Panc1 (cell line): ENCODE results near the gene RAP1B. TPM values are rescaled to one million over a fixed set of nuclear protein-coding genes. Genes with fewer than 3 reads are reported as not detected.

Source experiments
- ATAC-seq: fragments of 200-7000 bp; cut with Tn5 transposase; 2 replicates; pipeline ENCODE4 v1.9.1; 2020; ENCODE audit warnings: mild to moderate bottlenecking, moderate library complexity
- BruUV-seq: library from RNA; stranded (reverse); fragments of 400-500 nt; replicated peaks from 2 replicates; lab custom pipeline; 2021; lab: Mats Ljungman, UMichigan
- CTCF ChIA-PET: fragments of 300-600 bp; sonication (Branson Sonifier 250); formaldehyde crosslinking; loops from one replicate; lab custom pipeline; 2022; ENCODE audit warnings: antibody characterized with exemption; lab: Charles Lee
- POLR2A ChIA-PET: fragments of 300-600 bp; sonication (Branson Sonifier 250); formaldehyde crosslinking; loops from one replicate; lab custom pipeline; 2022; ENCODE audit warnings: antibody characterized with exemption; lab: Charles Lee
- DNase-seq: peaks from one replicate; pipeline ENCODE4 v3.0.0-alpha.2; 2010; ENCODE audit warnings: low read depth, low spot score
- H3K27ac ChIP-seq: 2 replicates; pipeline ENCODE4 v1.5.1; 2011; ENCODE audit warnings: mild to moderate bottlenecking, low read length, inconsistent platforms
- H3K27me3 ChIP-seq: fragments of 200-500 bp; sonication (Bioruptor generic); 2 replicates; pipeline ENCODE4 v1.6.0; 2014; ENCODE audit warnings: low read length, inconsistent platforms; ENCODE audit not compliant: control insufficient read depth, insufficient read depth
- H3K36me3 ChIP-seq: fragments of 200-500 bp; sonication (Bioruptor generic); 2 replicates; pipeline ENCODE4 v1.5.1; 2014; ENCODE audit warnings: inconsistent platforms, mild to moderate bottlenecking, low read length, moderate library complexity; ENCODE audit not compliant: control insufficient read depth, insufficient read depth
- H3K4me1 ChIP-seq: 2 replicates; pipeline ENCODE4 v1.5.1; 2011; ENCODE audit warnings: inconsistent platforms, mild to moderate bottlenecking, low read length, moderate library complexity; ENCODE audit not compliant: control insufficient read depth, insufficient read depth
- H3K4me3 ChIP-seq, 2 experiments: 2 replicates each; pipeline ENCODE4 v1.5.1; 2011 to 2012; ENCODE audit warnings: low read depth in 2 of 2, low read length in 2 of 2, mild to moderate bottlenecking in 2 of 2, inconsistent platforms in 1 of 2, moderate library complexity in 1 of 2
- H3K9me3 ChIP-seq: fragments of 200-500 bp; sonication (Bioruptor generic); 2 replicates; pipeline ENCODE4 v1.5.1; 2014; ENCODE audit warnings: low read depth, mild to moderate bottlenecking, inconsistent platforms, low read length, moderate library complexity; ENCODE audit not compliant: control insufficient read depth, insufficient read depth
- CTCF ChIP-seq: fragments of 450-650 bp; IDR thresholded peaks from 2 replicates; pipeline ENCODE4 v1.5.1; 2017; ENCODE audit warnings: mild to moderate bottlenecking
- POLR2AphosphoS5 ChIP-seq: IDR thresholded peaks from 2 replicates; pipeline ENCODE4 v1.6.1; 2012; ENCODE audit warnings: mild to moderate bottlenecking, low read depth, low read length, moderate library complexity
- REST ChIP-seq, 2 experiments: IDR thresholded peaks; 2 replicates each; pipeline ENCODE4 v1.6.1; 2011 to 2012; ENCODE audit warnings: low read depth in 2 of 2, control low read depth in 1 of 2, low read length in 1 of 2, mild to moderate bottlenecking in 1 of 2, moderate library complexity in 1 of 2; ENCODE audit not compliant: insufficient read depth in 1 of 2
- SIN3A ChIP-seq: IDR thresholded peaks from 2 replicates; pipeline ENCODE4 v1.6.1; 2012; ENCODE audit warnings: low read depth, mild to moderate bottlenecking, low read length, moderate library complexity, borderline replicate concordance; ENCODE audit not compliant: insufficient read depth
- TCF7L2 ChIP-seq: IDR thresholded peaks from 2 replicates; pipeline ENCODE4 v1.6.1; 2011; ENCODE audit warnings: mild to moderate bottlenecking, low read depth, low read length, inconsistent platforms
- in situ Hi-C: cut with HindIII; loops from 2 replicates; pipeline ENCODE4 v1.10.0; 2016; ENCODE audit warnings: low sequenced_read_pairs, low pct_unique_long_range_greater_than_20kb
- intact Hi-C: fragments of 100-400 bp; cut with micrococcal nuclease; formaldehyde crosslinking; loops from one replicate; pipeline ENCODE4 v1.10.0; 2022; ENCODE audit not compliant: unreplicated experiment
- total RNA-seq: library from RNA; stranded (reverse); gene quantifications from one replicate; pipeline ENCODE4 v1.2.1, GENCODE V29; 2021; ENCODE audit not compliant: unreplicated experiment

Gene RAP1B
- total RNA-seq, 1 experiment from 2014 or later = 328 TPM

GRCh38 chr12:68671179-68671578 lies 60.5 kb downstream of the RAP1B start:
- ATAC-seq (no peak), DNase-seq (no peak)
- ChIA-PET POLR2A (no interaction called here), CTCF (no interaction called here)
- intact Hi-C loops = no loop called here
- no peaks in the 10 kb centered on the region for H3K27me3 ChIP-seq
- no peak overlapping the region for H3K27ac ChIP-seq
- H3K9me3 ChIP-seq = no peaks in the 10 kb centered on the region
- TF ChIP-seq REST (IDR thresholded peaks at IDR 0.05; ENCODE audit: insufficient read depth in 1 of 2, low read depth in 2 of 2, low read length in 1 of 2) (no peak), CTCF (no peak), POLR2AphosphoS5 (no peak), TCF7L2 (no peak), SIN3A (no peak)
- BruUV-seq = TSS peak; percentile 29
- no peaks in the 10 kb centered on the region for H3K36me3 ChIP-seq
- peaks cover 8% of the 10 kb centered on the region; the same call in 1 of the 2 replicates for H3K4me1 ChIP-seq
- no peak overlapping the region for H3K4me3 ChIP-seq
- in situ Hi-C loops = no loop called here

- Histone ChIP-seq H3K27ac (no peak overlapping the region), H3K4me3 (no peak overlapping the region), H3K36me3 (no peaks in the 10 kb centered on the region), H3K9me3 (no peaks in the 10 kb centered on the region), H3K4me1 (peaks cover 6% of the 10 kb centered on the region; the same call in 1 of the 2 replicates), H3K27me3 (no peaks in the 10 kb centered on the region)
- POLR2A ChIA-PET = no interaction called here
- CTCF ChIA-PET = no interaction called here
- BruUV-seq = TSS peak; percentile 37
- peak; percentile 17; the same call in 1 of the 2 replicates for TF ChIP-seq POLR2AphosphoS5
- no peak for TF ChIP-seq TCF7L2
- in situ Hi-C loops = no loop called here
- ATAC-seq (no peak), DNase-seq (no peak)
- intact Hi-C loops = no loop called here
Observed at GRCh38 chr12:68673788-68674187, 63.1 kb downstream of the RAP1B start.

- BruUV-seq = no TSS peak
- DNase-seq = no peak
- H3K36me3 ChIP-seq = no peaks in the 10 kb centered on the region
- H3K4me1 ChIP-seq = peaks cover 6% of the 10 kb centered on the region; the same call in 1 of the 2 replicates
- no peaks in the 10 kb centered on the region for H3K9me3 ChIP-seq
- TF ChIP-seq POLR2AphosphoS5 = no peak
- TF ChIP-seq SIN3A = no peak
- no peak for TF ChIP-seq REST (IDR thresholded peaks at IDR 0.05; ENCODE audit: insufficient read depth in 1 of 2, low read depth in 2 of 2, low read length in 1 of 2)
- TF ChIP-seq CTCF = no peak
- no peak for TF ChIP-seq TCF7L2
- no peak for ATAC-seq
- H3K27me3 ChIP-seq = no peaks in the 10 kb centered on the region
- in situ Hi-C loops = no loop called here
- H3K4me3 ChIP-seq = no peak overlapping the region
- POLR2A ChIA-PET = no interaction called here
- intact Hi-C loops = no loop called here
- CTCF ChIA-PET = no interaction called here
- H3K27ac ChIP-seq = no peak overlapping the region
Observed at GRCh38 chr12:68674376-68674775, 63.7 kb downstream of the RAP1B start.
